Type B pancreatic cell (in vitro differentiated cells): ENCODE results near the gene NCAPD3. TPM values are rescaled to one million over a fixed set of nuclear protein-coding genes. Genes with fewer than 3 reads are reported as not detected.

ENCODE experiments used
- DNase-seq: peaks from one replicate; pipeline ENCODE4 v3.0.0; 2021; ENCODE audit warnings: mixed read lengths; ENCODE audit not compliant: unreplicated experiment; ENCODE audit errors: extremely low spot score
- H3K27ac Mint-ChIP-seq: 2 replicates; pipeline ENCODE4 v1.8.0; 2021; ENCODE audit warnings: mild to moderate bottlenecking, mixed read lengths
- H3K27me3 Mint-ChIP-seq: 2 replicates; pipeline ENCODE4 v1.8.0; 2021; ENCODE audit warnings: mixed read lengths
- H3K36me3 Mint-ChIP-seq: 2 replicates; pipeline ENCODE4 v1.8.0; 2021; ENCODE audit warnings: mixed read lengths
- H3K4me1 Mint-ChIP-seq: one replicate; pipeline ENCODE4 v1.8.0; 2021; ENCODE audit warnings: mixed read lengths; ENCODE audit not compliant: unreplicated experiment
- H3K4me3 Mint-ChIP-seq: 2 replicates; pipeline ENCODE4 v1.8.0; 2021; ENCODE audit warnings: mild to moderate bottlenecking, mixed read lengths
- H3K9me3 Mint-ChIP-seq: 2 replicates; pipeline ENCODE4 v1.8.0; 2021; ENCODE audit warnings: mixed read lengths
- total RNA-seq: library from RNA; stranded (reverse); gene quantifications from 2 replicates; pipeline ENCODE4 v1.2.1, GENCODE V29; 2021; ENCODE audit warnings: low replicate concordance
- TF ChIP-seq, protein P1 (sequence below): fragments of 200-600 bp; sonication (generic); conservative IDR thresholded peaks from 2 replicates; pipeline ENCODE4 v1.5.0; 2021; ENCODE audit warnings: antibody characterized with exemption, mild to moderate bottlenecking

Gene NCAPD3
- total RNA-seq, 1 donor from 2014 or later: 33.9 TPM

DNA sequence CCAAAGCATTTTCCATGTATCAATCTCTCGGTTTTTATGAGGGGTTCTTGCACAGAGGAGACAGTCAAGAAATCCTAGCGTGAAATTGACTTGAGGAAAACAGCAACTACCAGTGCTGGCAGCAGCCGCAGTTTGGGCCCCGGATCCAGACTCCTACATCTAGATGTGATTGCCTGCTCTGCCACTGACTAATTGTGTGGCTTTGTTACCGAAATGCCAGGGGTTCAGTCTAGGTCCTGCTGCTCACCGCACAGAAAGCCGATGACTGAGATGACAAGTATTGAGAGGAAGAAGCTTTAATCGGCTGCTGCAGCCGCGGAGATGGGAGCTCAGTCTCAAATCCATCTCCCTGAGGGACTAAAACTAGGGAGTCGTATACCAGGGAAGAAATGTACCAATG, 44.2 kb upstream of the NCAPD3 start:
- H3K4me1 Mint-ChIP-seq: peaks cover 3% of the 10 kb centered on the region
- TF ChIP-seq, protein P1, sequence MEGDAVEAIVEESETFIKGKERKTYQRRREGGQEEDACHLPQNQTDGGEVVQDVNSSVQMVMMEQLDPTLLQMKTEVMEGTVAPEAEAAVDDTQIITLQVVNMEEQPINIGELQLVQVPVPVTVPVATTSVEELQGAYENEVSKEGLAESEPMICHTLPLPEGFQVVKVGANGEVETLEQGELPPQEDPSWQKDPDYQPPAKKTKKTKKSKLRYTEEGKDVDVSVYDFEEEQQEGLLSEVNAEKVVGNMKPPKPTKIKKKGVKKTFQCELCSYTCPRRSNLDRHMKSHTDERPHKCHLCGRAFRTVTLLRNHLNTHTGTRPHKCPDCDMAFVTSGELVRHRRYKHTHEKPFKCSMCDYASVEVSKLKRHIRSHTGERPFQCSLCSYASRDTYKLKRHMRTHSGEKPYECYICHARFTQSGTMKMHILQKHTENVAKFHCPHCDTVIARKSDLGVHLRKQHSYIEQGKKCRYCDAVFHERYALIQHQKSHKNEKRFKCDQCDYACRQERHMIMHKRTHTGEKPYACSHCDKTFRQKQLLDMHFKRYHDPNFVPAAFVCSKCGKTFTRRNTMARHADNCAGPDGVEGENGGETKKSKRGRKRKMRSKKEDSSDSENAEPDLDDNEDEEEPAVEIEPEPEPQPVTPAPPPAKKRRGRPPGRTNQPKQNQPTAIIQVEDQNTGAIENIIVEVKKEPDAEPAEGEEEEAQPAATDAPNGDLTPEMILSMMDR: no peak
- no peak overlapping the region for H3K4me3 Mint-ChIP-seq
- H3K27ac Mint-ChIP-seq: no peak overlapping the region
- H3K27me3 Mint-ChIP-seq: peaks cover 47% of the 10 kb centered on the region
- DNase-seq: no peak
- H3K9me3 Mint-ChIP-seq: no peaks in the 10 kb centered on the region
- H3K36me3 Mint-ChIP-seq: no peaks in the 10 kb centered on the region

DNA sequence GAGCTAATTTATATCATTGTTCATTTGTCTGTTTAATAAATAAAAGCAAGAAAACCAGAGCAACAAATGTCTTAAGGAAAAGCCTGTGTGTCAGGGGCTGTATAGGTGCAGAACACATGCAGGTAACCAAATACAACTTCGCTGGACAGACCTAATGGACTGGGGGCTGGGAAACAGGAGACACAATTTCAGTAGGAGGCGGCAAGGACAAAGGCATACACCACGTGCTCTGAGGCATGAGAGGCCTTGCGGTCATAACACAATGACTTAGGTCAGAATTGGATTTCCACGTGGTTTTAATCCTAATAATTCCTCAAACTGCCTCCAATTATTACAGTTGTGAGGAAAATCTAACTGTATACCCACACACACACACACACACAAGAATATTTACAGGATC, 43.7 kb upstream of the NCAPD3 start:
- Mint-ChIP-seq H3K27ac (no peak overlapping the region), H3K4me3 (no peak overlapping the region), H3K4me1 (no peaks in the 10 kb centered on the region), H3K36me3 (no peaks in the 10 kb centered on the region), H3K9me3 (no peaks in the 10 kb centered on the region), H3K27me3 (peaks cover 42% of the 10 kb centered on the region)
- TF ChIP-seq, protein P1: no peak
- no peak for DNase-seq

DNA sequence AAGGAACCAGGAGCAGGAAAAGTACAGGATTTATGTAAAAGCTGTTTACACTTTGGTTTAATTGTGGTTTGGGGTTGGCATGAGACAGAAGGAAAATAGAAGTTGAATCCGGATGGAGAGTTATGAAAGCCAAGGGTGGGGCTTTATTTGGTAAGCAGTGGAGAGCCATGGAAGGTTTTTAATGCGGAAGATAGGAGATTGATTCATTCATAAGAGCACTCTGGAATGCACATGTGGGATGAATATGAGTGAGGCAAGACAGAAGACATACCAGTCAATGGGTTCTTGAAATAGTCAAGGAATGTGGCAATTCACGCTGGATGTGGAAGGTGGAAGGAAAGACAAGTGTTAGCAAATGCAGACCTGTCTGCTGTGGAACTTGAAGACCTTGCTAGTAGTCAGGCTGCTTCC, 43.1 kb upstream of the NCAPD3 start:
- no peak overlapping the region for H3K4me3 Mint-ChIP-seq
- DNase-seq: no peak
- no peaks in the 10 kb centered on the region for H3K4me1 Mint-ChIP-seq
- TF ChIP-seq, protein P1: no peak
- no peak overlapping the region for H3K27ac Mint-ChIP-seq
- H3K9me3 Mint-ChIP-seq: no peaks in the 10 kb centered on the region
- H3K27me3 Mint-ChIP-seq: peaks cover 36% of the 10 kb centered on the region
- H3K36me3 Mint-ChIP-seq: no peaks in the 10 kb centered on the region

DNA sequence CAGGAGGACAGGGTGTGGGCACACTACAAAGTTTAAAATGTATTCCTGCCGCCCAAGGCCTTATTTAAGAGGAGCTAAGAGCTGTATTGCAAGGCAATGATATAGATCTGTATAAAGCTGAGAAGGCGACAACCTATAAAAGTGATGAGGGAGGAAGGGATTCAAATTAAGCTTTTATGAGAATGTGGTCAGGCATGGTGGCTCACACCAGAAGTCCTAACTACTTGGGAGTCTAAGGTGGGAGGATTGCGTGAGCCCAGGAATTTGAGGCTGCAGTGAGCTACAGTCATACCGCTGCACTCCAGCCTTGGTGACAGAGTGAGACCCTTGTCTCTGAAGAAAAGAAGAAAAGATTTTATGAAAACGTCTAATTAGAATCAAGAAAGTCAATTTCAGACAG, 42.7 kb upstream of the NCAPD3 start:
- H3K36me3 Mint-ChIP-seq: no peaks in the 10 kb centered on the region
- H3K9me3 Mint-ChIP-seq: no peaks in the 10 kb centered on the region
- peaks cover 32% of the 10 kb centered on the region for H3K27me3 Mint-ChIP-seq
- H3K27ac Mint-ChIP-seq: no peak overlapping the region
- TF ChIP-seq, protein P1: no peak
- DNase-seq: no peak
- H3K4me1 Mint-ChIP-seq: no peaks in the 10 kb centered on the region
- H3K4me3 Mint-ChIP-seq: no peak overlapping the region

DNA sequence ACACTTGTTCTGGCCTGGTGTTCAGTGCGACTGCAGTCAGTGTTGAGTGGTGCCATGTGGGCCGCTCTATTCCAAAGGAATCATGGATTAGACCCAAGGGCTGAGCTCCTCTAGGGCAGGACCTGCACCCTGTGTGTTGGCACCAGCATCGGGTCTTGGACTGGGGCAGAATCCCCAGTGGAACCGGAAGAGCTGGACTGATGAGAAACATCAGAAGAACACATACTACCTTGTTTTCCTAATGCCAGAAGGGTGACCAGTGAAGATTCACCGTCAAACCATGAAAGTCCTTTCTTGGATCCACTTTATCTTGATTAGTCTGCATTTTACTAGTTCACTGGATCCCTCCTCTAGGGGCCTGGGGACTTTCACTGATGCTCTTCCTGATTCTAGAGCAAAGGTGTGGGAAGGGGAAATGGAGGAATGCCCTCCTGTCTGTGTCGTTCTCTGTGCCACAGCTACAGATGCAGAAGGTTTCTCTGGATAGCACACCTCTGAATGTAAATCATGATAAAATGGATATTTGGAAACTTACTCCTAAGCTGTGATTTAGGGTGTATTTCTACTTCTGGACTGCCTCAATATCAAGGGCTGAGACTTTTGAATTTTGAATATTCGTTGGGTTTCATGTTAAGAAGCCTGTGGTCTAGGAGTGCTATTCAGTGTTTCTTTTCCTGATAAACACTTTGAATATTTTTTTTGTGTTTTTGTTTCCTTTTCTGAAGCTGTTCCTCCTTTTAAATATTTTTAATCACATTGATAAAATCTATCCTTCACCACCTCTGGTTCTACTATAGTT, 41.4 kb upstream of the NCAPD3 start:
- DNase-seq: no peak
- no peaks in the 10 kb centered on the region for H3K4me1 Mint-ChIP-seq
- TF ChIP-seq, protein P1: no peak
- H3K4me3 Mint-ChIP-seq: no peak overlapping the region
- no peaks in the 10 kb centered on the region for H3K9me3 Mint-ChIP-seq
- peaks cover 19% of the 10 kb centered on the region for H3K27me3 Mint-ChIP-seq
- H3K27ac Mint-ChIP-seq: no peak overlapping the region
- no peaks in the 10 kb centered on the region for H3K36me3 Mint-ChIP-seq
